HG03439 (cell line): Measurements from ENCODE around the gene SSRP1.

Experiments
- ATAC-seq: cut with Tn5 transposase; IDR thresholded peaks from one replicate; pipeline ENCODE4 v1.9.1; 2021; ENCODE audit warnings: mild to moderate bottlenecking, moderate library complexity; ENCODE audit not compliant: unreplicated experiment

Gene SSRP1

DNA sequence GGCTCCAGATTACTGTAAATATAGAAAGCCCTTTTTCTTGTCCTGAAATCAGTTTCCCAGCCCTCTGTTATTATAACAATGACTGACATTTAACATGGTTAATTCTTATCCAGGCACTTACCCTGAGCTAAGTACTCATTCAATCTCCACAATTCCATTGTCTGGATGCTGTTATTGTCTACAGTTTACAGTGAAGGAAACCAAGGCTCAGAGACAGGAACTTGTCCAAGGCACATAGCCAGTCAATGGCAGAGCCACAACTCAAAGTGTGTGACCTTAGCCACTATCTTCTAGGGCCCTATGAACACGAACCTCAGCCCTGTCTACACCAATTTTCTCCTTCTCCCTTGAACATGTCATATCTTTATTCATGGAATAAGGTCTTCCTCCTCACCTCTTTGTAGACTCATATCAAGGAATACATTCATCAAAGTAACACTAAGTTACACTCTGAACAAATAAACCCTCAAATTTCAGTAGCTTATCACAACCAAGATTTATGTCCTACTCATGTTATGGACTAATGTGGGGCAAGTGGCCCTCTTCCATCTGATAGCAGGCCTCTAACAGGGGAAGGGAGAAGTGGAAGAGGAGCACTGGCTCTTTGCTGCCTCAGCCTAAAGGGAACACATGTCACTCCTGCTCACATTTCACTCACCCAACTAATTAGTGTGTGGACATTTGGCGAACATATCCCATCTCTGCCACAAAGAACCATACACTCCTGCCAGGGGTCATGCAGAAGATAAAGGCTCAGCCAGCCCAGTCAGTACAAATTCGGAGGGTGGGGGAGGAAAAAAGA lies 59.3 kb downstream of the SSRP1 start:
- ATAC-seq: no peak
